Esophagus muscularis mucosa (tissue), 4 donors: ENCODE measurements around the gene KRTAP24-1.

ENCODE experiments used
- CTCF ChIP-seq, 3 experiments: fragments of 200-600 bp in 2 of 3; fragments of 450-650 bp in 1 of 3; sonication (generic) in 2 of 3; IDR thresholded peaks; one replicate each; pipeline ENCODE4 v1.5.1; 2017 to 2019; ENCODE audit warnings: antibody characterized with exemption in 3 of 3, mild to moderate bottlenecking in 2 of 3, moderate library complexity in 1 of 3
- EP300 ChIP-seq: sonication (generic); formaldehyde crosslinking; IDR thresholded peaks from one replicate; pipeline ENCODE4 v1.6.1; 2017; ENCODE audit warnings: antibody characterized with exemption
- POLR2AphosphoS5 ChIP-seq, 2 donors: sonication (generic); formaldehyde crosslinking; IDR thresholded peaks; one replicate each; pipeline ENCODE4 v1.6.1; 2017; ENCODE audit warnings: antibody characterized with exemption in 2 of 2

GRCh38 chr21:30251781-30252180, 31.0 kb downstream of the KRTAP24-1 start:
- TF ChIP-seq CTCF (IDR thresholded peaks at IDR 0.05), result no peak
- no peak for TF ChIP-seq POLR2AphosphoS5 (IDR thresholded peaks at IDR 0.05)
- no peak for TF ChIP-seq EP300
